Stimulated activated CD8-positive, alpha-beta memory T cell treated with anti-CD3 and anti-CD28 coated beads, Interleukin-2, amount 100 ng/mL, for 48 hours (primary cell): ENCODE measurements around the gene GNPNAT1.
"Not testable (repeated sequence)": the region's sequence is repeated elsewhere in the genome, so short reads cannot be mapped to it uniquely, and the experiment has no call there.

Experiments
- DNase-seq, 2 donors: peaks; one replicate each; pipeline ENCODE4 v3.0.0-alpha.2; 2020; ENCODE audit warnings: low read depth in 2 of 2

Gene GNPNAT1

DNA sequence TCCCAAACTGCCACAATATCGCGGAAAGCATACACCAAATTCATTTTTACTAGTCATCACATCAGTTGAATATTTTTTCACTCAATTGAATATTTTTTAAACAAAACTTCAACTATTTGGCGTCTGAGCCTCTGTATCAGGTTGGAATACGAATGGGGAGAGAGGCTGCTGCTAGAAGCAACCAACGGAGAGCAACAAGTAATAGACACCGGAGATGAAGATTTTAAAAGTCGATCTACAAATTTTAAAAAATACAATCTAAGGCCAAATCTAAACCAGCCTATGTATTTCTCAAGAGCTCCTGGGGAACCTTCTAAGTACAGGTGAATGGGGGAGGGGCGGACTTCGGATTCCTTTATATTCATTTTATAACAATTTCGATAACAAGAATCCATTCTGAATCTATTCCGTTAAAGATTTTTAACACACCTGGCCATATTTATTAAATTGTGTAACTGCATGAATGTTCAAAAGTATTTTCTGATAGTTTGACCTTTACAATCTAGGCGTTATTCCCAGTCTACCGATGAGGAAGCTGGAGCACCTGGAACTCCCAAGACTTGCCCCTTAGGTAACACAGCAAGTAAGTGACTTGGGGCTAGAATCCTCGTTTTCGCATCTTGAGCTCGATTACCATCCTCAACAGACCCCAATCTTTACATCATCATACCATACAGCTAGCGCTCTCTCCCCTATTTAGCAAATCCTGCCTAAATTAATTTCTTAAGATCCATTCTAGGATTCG is 1.2 kb downstream of the GNPNAT1 start:
- DNase-seq: no peak

DNA sequence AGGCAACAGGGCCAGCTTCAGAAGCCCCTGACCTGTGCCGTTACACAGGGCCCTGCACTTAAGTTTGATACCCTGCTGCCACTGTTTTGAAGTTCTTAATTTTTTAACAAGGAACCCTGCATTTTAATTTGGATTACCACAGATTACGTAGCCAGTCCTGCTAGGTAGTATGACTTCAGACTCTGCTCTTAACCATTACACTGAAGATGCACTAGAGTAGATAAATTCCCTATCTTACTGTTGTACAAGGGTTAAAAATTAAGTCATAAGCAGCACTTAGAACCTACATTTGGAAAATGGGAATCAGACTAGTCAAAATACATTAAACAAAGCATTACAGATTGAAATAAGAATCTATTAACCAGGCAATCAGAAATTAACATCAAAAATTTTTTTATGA is 2.3 kb downstream of the GNPNAT1 start:
- DNase-seq: no peak

DNA sequence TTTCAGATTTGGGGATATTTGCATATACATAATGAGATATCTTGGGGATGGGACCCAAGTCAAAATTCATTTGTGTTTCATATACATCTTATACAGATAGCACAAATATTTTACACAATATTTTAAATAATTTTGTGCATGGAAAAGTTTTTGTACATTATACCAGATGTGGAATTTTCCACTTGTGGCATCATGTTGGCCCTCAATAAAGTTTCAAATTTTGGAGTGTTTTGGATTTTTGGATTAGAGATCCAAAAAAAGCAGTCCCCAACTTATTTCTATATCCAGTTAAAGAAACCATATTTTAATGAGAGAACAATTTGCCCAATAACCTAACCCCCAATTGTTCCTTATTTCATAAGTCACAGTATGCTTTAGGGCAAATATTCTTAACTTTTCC is 4.5 kb downstream of the GNPNAT1 start:
- no peak for DNase-seq

DNA sequence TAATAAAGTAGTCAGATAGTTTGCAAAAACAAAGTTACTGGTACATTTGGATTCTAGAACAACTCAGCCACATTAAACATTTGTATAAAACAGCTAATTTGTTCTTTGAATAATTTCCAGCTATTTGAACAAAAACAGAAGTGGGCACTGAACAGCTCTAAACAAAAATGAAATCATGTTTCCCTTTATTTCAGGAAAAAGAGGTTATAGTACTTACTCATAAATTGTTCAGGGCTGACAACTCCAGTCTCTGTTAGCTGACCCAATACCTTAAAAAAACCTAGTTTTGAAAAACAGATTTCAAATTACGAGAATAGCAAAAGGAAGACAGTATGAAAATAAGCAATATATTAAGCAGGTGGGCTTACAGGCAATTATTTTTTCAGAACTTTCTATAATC is 8.2 kb downstream of the GNPNAT1 start:
- no peak for DNase-seq

DNA sequence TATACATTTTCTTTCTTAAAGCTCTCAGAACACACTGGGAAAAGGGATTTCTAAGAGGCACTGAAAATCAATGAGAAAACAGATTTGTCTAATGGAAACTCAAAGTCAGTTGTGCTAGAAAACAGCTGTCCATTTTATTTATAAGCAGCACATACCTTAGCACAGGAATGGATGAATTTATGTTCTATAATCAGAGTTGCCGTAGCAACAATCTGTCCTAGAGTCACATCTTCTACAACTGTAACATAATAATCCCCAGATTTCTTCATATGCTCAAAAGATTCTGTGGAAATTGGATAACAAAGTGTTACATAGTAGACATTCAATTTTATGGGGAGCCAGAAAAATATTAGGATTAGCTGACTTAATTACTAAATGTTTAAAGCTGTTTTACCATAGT is 9.8 kb downstream of the GNPNAT1 start:
- DNase-seq: no peak

DNA sequence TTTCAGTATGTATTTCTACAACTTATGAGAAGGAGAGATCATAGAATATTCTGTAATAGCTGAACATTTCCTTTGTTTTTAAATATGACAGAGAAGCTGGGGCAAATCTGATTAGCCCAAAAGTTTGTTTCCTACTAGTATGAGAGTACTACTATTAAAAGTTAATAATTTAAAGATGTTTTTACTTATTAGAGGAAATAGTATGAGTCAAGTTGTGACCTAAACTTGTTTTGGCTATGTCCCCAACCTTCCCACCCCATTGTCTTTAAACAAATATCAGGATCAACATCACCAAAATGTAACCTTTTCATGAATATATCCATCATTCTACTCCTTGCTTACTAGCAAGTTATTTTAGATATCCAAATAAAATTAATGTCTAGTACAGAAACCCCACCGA is 10.5 kb downstream of the GNPNAT1 start:
- no peak for DNase-seq

DNA sequence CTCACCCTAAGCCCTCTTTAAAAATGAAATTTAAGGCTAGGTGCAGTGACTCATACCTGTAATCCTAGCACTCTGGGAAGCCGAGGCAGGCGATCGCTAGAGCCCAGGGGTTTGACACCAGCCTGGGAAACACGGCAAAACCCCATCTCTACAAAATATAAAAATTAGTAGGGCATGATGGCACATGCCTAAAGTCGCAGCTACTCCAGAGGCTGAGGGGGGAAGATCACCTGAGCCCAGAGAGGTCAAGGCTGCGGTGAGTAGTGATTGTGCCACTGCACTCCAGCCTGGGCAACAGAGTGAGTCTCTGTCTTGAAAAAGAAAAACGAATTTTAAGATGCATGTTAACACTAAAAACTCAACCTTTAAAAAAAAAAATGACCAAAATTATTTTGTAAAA is 12.7 kb downstream of the GNPNAT1 start:
- no peak for DNase-seq

DNA sequence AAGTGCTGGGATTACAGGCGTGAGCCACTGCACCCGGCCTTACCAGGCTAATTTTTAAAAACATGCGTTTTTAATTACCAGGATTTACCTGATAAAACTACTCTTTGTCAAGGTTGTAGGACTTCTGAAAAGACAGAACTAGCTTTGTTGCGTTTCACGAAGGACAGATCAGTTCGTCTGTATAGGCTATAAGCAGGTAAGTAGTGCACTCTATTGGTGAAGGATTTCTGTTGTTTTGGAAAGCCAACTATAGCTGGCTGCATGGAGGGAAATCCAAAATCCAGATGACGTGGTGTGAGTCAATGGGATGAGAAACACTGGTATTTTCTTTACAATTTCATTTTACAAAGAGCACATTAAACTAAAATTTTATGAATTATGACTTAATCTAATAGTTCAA is 14.6 kb downstream of the GNPNAT1 start:
- DNase-seq: no peak

DNA sequence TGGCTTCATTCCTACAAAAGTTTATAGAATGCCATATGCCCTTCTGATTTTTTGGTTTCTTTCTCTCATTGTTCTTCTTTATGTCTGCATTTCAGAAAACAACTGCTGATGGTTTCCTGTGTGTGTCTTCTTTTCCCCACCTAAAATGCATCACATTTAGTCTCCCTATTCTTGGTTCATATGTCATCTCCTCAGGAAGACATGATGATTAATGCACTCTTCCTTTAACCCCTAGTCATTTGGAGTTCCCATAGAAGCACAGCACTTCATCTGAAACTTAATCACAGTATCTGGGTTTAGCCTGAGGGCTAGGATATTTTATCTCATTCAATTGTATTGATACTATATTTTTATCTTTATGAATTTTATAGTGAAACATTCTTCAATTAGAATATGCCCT is 21.5 kb downstream of the GNPNAT1 start:
- no peak for DNase-seq

DNA sequence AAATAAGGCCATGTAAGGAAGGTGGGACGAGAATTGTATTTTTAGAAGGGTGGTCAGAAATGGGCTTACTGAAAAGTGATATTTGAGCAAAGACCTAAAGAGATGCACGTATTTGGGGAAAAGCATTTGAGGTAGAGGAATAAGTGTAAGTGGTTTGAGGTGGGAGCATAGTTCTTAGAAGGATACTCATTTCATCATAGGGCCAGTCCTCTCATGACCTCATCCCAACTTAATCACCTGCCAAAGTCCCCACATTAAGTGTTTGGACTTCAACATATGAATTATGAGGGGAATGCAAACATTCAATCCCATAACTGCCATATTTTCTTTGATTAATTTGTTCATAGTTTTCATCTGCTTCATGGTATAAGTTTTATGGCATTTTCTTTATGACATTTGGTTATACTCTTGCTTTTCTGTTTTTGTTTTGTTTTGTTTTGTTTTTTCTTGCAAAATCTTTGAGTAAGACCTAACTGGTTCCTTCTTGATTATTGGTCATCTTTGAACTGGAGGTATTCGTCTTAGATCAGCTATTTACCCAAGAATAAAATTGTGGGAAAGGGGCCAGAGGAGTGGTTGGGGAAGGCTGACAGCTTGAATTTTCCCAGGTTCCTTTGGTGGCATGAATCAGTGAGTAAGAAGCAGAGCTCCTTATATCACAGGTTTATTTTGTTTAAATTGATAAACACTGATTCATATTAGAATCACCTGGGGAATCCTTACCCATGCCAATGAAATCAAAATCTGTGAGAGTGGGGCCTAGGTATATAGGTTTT is 24.2 kb downstream of the GNPNAT1 start:
- DNase-seq: no peak

DNA sequence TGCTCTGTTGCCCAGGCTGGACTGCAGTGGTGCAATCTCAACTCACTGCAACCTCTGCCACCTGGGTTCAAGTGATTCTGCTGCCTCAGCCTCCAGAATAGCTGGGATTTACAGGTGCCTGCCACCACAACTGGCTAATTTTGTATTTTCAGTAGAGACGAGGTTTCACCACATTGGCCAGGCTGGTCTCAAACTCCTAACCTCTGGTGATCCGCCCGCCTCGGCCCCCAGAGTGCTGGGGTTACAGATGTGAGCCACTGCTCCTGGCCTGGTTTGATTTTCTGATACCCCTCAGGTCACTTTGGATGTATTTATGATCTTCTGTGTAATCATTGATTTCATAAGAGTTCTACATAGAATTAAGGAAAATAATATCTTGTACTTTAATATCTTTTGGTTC is 28.5 kb downstream of the GNPNAT1 start:
- not testable (repeated sequence) for DNase-seq

DNA sequence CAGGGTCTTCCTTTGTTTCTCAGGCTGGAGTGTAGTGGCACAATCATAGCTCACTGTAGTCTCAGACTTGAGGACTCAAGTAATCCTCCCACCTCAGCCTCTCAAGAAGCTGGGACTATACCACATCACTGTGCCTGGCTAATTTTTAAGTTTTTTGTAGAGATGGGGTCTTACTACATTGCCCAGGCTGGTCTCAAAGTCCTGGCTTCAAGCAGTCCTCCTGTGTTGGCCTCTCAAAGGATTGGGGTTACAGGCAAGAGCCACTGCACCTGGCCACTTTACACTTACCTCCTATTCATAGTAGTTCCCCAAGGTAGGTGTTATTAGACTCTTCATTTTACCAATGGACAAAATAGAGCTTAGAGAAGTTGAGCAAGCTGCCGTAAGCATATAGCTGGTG is 32.3 kb downstream of the GNPNAT1 start:
- DNase-seq: no peak

DNA sequence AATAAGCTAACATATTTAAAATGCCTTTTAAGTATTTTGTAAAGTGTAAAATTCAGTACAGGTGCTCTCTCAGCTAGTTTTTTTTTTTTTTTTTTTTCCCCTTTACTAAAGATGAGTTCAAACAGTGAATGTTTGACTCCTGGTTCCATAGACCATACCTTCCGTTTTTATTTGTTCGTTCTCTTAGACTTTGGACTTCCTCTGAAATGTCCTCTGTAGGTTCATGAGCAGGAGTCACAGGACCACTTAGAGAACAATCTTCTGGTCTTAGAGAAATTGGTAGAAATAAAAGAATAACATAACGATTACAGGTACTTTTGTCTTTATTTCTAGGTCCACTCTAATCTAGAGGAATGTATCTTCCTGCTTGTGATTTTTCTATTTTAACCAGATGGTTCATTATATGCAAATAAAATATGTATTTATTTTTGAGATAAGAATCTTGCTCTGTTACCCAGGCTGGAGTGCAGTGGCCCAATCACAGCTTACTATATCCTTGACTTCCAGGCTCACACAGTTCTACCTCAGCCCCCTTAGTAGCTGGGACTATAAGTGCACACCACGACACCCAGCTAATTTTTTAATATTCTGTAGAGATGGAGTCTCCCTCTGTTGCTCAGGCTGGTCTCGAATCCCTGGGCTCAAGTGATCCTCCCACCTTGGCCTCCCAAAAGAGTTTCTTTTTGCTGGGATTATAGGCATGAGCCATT is 35.6 kb downstream of the GNPNAT1 start:
- DNase-seq: no peak

DNA sequence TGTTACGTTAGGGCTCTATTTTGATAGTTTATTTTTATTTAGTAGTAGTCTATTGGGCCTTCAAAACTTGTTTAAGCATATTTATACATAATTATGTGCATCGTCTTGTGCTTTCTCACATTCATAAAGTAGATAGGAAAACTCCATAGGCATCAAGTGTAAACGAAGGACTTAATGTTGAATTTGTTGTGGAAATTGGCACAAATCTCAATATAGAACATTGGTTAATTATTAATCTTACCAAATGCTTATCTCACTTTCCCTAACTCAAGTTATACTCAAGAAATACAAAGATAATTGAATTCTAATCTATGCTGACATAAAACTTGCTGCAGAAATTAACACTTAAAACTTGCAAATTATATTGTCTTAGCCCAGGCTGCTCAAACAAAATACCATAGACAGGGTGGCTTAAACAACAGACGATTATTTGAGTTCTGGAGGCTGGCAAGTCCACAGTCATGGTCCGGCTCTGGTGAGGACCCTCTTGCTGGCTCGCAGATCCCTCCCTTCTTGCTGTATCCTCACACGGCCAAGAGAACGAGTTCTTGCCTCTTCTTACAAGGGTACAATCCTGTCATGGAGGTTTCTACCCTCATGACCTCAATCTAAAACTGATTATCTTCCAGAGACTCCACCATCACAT is 42.6 kb downstream of the GNPNAT1 start:
- DNase-seq: no peak

DNA sequence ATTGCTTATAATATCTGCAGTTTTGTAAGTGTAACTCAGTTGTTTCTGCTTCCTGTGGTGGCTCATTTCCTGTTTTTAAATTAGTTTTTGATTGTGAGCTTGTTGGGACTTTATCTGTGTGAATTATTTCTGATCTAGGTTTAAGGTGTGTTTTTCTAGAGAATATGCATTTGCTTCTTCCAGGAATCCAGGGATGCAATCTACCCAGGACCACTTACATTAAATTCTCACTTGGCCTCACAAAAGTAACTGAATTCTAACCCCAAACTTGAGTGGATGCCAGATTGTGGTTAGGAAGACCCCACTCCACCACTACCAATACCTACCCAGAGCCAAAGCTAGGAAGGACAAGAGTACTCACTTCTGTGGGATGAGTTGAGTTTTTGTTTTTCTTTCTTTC is 49.5 kb downstream of the GNPNAT1 start:
- DNase-seq: no peak

DNA sequence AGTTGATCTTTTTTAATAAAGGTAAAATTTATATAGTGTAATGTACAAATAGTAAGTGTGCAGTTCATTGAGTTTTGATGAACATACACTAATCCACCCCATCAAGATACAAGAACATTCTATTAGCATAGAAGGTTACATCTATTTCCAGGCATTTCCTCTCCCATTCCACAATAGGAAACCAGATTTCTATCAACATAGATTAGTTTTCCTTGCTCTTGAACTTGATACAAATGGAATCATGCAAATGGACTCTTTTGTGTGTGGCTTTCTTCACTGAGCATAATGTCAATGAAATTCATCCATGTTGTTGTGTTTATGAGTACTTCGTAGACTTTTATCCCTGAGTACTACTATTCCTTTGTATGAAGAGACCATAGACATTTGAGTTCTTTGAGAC is 50.7 kb downstream of the GNPNAT1 start:
- no peak for DNase-seq

DNA sequence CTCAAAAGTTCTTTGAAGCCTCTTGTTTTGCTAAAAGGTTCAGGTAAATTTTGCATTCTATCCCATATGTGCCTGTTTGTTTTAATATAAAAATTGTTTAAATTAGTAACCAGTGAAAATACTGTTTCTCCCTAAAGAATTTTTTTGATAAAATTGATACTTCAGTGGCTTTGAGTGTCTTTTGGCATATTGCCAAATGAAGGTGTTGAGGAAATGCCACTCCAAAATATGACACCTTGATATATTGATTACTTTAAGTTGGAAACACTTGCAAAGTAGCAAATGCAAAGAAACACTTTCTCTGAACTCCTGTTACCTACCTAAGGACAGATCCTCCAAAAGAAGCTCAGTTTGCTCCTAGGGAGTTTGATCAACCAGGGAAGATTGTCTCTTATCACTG is 53.0 kb downstream of the GNPNAT1 start:
- DNase-seq: no peak

DNA sequence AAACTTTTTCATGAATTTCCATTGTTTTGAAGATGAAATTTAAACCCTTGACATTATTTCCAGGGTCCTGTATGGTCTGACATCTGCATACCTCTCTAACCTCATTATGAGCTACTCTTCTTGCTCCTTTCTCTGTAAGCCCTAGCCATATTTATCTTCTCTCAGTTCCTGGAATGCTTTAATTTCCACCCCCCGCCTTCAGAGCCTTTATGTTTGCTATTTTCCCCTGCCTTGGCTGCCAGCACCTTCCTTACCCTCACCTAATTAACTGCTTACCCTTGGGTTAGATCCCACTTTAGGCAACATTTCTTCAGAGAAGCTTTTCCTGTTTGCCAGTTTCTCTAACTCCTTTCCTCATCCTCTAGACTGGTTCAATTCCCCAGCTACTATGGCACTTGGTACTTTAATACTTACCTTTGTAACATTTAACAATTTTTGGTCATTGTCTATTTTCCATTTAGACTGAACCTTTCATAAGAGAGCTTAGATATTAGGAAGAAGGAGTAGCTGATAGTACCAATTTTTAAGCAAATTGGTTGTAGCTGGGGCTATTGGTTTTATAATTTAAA is 55.4 kb downstream of the GNPNAT1 start:
- no peak for DNase-seq

DNA sequence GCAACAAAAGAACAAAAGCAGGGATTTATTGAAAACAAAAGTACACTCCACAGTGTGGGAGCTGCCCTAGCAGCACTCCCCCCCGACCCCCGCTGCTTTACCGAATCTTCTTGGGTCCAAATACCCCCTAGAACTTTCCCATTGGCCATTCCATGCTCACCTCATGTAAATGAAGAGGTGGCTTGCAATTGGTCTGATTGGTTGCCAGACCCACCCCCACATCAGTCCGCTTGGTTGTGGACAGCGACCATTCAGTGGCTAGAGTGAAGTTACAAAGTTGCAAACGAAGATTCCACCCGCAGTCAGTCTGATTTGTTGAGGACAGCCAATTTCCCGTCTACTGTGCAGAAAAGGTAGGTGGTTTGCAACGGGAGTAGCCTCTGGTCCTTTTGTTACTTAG is 57.6 kb downstream of the GNPNAT1 start:
- no peak for DNase-seq

DNA sequence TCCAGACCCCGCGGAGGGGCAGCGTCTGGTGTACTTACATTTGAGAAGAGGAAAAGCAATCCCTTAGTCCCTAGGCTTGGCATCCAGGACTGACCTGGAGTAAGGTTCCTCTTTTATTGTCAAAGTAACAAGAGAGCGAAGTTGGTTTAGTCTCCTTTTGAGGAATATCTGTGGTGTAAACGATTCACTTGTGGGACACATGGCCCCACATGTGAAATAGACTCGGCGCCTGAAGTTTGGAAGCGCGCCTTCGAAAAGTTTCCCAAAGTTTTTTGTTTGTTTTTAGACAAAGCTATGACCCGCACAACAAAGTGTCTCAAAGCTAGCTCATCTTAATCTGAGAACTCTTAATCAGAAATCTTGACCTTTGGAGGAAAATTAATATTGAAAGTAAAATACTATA is 60.7 kb downstream of the GNPNAT1 start:
- no peak for DNase-seq

DNA sequence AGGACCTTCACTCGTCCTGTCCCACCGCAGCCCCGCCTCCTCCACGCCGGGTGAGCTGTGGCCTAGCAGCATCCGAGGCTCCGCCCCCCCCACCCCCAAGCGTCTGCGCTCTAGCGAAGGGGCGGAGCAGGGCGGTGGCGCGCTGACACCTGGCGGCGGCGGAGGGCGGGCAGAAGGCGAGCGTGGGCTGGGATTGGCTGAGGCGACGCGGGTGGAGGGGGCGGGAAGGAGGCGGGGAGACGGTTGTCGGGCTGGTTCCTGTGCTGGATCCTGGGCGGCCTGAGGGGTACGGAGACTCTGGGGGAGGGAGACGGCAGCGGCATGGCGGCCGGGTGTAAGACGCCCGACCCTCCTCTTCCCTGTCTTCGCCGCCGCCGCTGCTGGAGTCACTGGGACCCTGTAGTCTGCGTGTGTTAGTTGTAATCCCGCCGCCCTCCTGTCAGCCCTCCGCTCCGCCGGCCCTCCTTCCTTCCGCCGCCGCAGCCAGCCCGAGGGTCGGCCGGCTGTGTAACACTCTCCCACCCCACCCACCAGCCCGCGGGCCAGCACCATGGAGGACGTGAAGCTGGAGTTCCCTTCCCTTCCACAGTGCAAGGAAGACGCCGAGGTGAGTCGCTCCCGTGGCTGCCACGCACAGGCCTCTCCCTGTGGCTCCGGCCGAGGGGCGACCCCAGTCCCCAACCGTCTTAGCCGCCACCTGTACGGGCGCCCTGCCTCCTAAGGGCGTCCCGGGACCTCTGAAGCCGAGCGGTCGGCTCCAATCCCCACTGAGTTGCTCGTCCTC is 61.3 kb downstream of the GNPNAT1 start, which contains the start of gene STYX:
STYX (plus strand) TSS at position 242 of the 784 bp plus-strand sequence; CDS start at position 551, 309 bp downstream.
- peak; percentile 98 to 99 for DNase-seq
